VCaP (cell line): ENCODE data around the gene DENND4A.

Experiments used
- H3K27ac ChIP-seq: fragments of 450-650 bp; 2 replicates; pipeline ENCODE4 v1.5.1; 2017
- TF ChIP-seq, protein P1 (sequence below): fragments of 450-650 bp; conservative IDR thresholded peaks from 2 replicates; pipeline ENCODE4 v1.5.1; 2017; ENCODE audit warnings: mild to moderate bottlenecking, moderate library complexity

Gene DENND4A

DNA sequence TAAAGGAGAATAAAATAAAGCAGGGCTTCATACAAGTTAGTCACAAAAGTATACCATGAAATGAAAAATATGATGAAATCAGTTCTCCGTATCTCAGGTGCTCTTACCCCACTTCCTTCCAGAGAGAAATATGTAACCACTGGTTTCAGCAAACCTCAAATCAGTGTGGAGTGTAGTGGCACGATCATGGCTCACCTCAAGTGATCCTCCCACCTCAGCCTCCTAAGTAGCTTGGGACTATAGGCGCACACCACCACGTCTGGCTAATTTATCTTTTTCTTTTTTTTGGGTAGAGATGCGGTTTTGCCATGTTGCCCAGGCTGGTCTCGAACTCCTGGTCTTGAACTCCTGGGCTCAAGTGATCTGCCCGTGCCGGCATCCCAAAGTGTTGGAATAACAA lies 24.2 kb downstream of the DENND4A start:
- TF ChIP-seq, protein P1, sequence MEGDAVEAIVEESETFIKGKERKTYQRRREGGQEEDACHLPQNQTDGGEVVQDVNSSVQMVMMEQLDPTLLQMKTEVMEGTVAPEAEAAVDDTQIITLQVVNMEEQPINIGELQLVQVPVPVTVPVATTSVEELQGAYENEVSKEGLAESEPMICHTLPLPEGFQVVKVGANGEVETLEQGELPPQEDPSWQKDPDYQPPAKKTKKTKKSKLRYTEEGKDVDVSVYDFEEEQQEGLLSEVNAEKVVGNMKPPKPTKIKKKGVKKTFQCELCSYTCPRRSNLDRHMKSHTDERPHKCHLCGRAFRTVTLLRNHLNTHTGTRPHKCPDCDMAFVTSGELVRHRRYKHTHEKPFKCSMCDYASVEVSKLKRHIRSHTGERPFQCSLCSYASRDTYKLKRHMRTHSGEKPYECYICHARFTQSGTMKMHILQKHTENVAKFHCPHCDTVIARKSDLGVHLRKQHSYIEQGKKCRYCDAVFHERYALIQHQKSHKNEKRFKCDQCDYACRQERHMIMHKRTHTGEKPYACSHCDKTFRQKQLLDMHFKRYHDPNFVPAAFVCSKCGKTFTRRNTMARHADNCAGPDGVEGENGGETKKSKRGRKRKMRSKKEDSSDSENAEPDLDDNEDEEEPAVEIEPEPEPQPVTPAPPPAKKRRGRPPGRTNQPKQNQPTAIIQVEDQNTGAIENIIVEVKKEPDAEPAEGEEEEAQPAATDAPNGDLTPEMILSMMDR, result no peak
- no peak overlapping the region for H3K27ac ChIP-seq

DNA sequence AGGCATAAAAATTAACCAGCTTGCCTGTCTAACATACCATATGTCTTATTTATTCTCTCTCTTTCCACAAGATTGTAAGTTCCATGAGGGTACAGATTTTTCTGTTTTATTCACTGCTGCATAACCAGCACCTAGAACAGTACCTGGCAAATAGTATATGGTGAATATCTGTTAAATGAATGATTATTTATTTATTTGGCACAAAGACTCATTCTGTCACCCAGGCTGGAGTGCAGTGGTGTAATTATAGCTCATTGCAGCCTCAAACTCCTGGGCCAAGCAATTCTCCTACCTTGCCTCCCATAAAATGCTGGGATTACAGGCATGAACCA lies 24.9 kb downstream of the DENND4A start:
- no peak overlapping the region; the same call in 1 of the 2 replicates for H3K27ac ChIP-seq
- TF ChIP-seq, protein P1, result no peak

DNA sequence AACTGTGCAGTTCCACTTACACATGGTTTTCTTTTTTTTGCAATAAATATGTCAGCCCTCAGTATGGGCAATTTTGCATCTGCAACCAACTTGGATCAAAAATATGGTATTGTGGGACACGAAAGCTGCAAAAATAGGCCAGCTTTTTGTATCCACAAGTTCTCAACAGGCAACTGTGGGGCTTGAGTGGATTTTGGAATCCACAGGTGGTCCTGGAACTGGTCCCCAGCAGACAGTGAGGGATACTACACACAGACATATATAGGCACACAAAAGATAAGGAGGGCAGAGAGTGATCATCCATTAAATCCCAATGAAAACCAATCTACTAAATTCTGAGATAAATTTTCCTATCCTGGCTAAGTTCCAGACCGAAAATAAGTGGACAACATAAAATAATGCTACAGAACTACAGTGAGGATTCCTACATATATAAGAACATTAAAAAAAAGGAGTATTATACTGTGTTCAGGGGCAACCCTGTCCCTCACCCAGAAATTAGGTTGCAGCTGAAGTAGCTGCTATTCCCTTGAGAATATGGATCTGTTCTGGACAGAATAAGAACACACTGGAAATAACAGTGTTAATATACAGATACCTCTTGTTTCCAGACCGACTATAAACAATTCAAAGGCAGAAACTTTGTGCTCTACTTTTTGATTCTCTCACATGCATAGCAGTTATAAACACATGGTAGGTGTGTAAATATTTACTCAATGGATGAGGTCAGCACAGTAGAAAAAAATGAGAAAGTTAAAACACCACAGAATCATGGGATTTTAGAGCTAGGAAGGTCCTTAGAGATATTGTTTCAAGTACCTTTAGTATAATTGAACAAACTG lies 25.4 kb downstream of the DENND4A start:
- no peak overlapping the region; the same call in 1 of the 2 replicates for H3K27ac ChIP-seq
- TF ChIP-seq, protein P1, result no peak

DNA sequence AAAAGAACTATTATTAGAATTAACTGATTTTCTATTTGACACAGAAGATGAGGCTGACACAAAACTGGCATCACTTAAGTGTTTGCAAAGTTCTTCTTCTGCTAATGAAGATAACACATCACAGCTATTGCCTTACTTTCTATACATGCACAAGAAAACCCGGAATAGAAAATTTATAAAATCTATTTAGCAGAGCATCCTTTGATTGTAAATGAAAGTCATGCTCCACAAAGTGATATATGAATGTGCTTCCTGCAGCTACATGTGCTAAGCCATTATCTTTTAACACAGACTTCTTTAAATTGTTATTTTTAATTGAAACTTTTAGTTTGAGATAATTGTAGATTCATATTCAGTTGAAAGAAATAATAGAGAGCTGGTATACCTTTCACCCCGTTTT lies 27.0 kb downstream of the DENND4A start:
- TF ChIP-seq, protein P1, result no peak
- no peak overlapping the region for H3K27ac ChIP-seq

GRCh38 chr15:65762914-65763787 lies 28.9 kb downstream of the DENND4A start:
- TF ChIP-seq, protein P1, result no peak
- no peak overlapping the region for H3K27ac ChIP-seq

GRCh38 chr15:65762399-65762798 lies 29.7 kb downstream of the DENND4A start:
- TF ChIP-seq, protein P1, result no peak
- no peak overlapping the region for H3K27ac ChIP-seq

GRCh38 chr15:65761210-65761926 lies 30.7 kb downstream of the DENND4A start:
- H3K27ac ChIP-seq, result no peak overlapping the region
- TF ChIP-seq, protein P1, result no peak
